ENCODE measurements around the gene ATP7B.

The ATP7B gene

DNA sequence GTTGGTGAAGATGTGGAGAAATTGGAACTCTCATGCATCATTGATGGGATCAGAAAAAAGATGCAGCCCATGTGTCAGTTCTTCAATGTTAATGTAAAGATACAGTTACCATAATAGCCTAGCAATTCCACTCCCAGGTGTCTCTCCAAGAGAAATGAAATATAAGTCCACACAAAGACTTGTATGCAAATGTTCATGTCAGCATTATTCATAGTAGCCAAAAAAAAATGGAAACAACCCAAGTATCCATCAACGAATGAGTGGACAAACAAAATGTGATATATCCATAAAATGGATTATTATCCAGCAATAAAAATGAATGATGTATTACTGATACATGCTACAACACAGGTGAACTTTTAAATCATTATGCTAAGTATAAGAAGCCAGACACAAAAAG lies 110.8 kb downstream of the ATP7B start:
- DNase-seq (ENCODE audit: low read depth in 1 of 2, low spot score in 1 of 2) = no peak

DNA sequence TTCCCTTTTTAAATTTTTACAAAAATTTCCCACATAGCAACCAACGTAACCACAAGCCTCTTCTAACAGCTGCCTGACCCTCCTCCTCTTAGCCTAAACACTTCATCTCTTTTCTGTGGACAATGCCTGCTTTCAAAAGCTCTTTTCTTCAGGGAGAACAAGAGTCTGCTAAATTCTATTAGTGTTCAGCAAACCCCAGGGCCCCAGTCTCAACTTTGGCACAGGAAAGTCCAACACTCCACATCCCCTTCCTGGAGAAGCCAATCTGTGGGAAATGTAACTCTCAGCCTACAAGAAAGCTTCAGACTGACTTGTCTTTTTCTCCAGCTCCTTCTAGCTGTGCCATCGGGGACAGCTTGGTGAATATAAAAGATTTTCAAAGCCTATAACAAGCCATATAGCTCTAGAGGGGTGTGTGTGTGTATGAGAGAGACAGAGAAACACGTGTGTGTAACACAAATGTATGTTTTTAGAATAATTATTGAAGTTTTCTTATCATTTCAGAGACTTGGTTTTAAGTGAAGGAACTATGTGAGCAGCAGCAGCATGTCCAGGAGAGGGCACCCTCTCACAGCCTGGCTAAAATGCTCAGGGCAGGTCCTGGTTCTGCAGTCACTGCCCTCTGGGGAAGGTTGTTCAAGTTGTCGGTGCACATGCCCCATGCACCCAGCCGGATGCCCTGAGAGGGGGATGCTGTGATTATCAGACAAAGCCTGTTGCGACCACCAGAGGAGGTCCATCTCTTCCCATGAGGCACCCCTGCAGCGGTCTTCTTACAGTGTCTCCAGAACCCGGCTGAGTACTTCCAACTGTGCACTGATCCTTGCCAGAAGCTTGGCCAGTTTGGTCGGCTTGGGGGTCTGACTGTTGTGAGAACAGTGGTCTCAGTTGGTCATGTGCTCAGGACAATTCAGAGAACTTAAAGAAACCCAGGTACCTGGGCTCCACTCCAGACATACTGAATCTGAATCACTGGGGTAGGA lies 115.1 kb downstream of the ATP7B start:
- no peak for DNase-seq (ENCODE audit: low read depth in 1 of 2, low spot score in 1 of 2)

DNA sequence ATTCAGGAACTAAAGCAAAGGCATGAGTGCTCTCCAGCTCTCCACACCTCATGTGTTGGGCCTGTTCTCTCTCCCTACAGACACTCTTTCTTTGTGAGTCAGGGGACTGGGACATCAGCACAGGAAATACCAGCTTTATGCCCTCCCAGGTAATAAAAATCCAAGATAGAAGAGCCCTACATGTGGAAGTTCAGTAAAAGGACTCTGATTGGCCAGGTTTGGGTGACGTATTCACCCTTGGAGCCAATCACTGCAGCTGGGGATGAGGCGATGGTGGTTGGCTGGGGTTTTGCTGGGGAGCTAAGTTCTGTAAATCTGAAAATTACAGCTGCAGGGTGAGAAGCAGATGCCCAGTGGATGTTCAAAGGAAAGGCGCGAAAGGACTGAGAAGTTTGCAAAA lies 117.0 kb downstream of the ATP7B start:
- DNase-seq (ENCODE audit: low read depth in 1 of 2, low spot score in 1 of 2) = no peak

DNA sequence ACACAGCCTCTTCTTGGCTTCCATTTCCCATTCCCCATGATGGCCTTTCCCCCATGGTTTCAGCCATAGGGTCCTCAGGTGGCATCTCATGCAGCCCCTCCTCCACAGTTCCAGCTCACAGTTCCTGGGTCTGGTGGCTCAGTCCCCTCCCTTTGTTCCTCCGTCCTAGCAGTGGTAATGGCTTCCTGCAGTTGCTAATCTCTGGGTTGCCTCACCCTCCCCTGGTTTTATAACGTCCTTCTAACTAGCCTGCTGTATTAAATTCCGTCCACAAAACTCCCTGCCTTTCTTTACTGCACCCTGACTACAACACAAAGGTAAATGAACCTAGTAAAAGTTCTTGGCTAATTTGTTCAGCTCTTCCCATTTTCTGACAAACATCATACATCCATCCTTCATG lies 118.6 kb downstream of the ATP7B start:
- no peak for DNase-seq (ENCODE audit: low read depth in 1 of 2, low spot score in 1 of 2)

DNA sequence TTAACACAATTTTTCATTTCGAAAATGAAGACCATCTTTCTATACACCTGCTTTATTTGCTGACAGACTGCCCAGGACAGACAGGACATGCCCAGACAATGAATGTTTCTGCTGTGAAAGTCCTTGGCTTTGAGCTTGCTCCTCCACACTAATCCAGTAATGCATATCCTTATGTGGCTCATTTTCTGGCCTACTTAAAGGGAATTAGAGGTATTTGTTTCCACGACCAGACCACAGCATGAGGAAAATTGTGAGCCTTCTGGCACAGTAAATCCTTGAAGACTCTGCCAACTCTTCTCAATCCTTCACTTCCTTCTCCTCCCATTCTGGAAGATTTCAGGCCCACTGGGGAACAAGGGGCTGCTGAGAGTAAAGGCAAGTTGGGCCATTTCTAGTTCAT lies 123.8 kb downstream of the ATP7B start:
- DNase-seq (ENCODE audit: low read depth in 1 of 2, low spot score in 1 of 2) = no peak

DNA sequence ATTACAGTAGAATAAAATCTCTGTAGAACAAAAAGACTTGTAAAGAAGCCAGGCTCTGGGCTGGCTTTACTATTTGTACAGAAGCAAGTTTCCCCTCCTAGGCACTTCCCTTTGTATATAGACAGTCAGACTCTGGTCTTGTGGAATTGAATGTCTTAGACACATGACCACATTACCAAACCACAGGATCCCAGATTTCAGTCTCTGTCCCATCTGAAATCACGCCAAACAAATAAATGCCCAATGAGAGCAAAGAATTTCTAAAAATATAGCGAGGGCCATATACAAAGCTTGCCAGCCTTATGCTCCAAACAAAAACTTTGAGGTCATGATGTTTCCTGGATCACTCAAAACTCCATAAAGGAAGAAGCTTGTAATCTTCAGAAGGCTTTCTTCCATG lies 125.6 kb downstream of the ATP7B start:
- DNase-seq (ENCODE audit: low read depth in 1 of 2, low spot score in 1 of 2) = no peak

DNA sequence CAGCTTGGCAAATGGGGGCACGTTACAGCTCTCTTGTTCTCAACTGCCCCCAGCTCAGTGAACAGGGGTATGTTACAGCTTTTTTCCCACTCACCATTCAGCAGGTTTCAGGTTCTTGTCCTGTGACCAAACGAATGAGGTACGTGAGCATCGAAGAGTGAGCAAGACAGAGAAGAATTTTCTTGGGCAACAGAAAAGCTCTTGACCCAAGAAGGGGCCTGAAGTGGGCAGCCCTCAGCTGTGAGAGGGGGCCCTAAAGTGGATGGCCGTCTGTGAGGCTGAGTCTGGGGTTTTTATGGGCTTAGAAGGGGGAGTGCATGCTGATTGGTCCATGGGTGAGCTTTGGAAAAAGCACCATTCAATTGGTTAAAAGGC lies 128.0 kb downstream of the ATP7B start:
- no peak for DNase-seq (ENCODE audit: low read depth in 1 of 2, low spot score in 1 of 2)
